ENCODE results near the gene ECM1.

Gene ECM1

DNA sequence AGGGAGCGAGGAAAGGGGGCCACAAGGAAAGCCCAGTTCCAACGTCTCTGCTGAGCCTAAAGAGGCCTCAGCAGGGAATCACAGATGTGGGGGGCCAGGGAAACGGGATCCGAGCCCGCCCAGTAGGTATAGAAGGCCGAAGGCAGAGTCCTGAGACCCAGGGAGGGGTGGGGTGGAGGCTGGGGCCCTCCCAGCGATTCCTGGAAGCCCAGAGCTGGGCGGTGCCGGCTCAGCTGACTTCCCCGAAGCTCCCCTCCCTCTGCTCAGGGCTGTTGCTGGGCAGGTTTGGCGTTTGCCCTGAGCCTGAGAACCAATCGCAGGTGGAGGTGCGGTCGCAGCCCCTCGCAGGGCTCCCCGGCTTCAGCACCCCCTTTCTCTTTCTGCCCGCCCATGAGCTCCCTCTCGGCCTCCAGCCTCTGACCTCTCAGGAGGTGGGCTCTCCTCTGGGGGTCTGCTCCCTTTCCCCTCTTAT is 54.1 kb downstream of the ECM1 start:
- Histone ChIP-seq H3K4me1 (ENCODE audit: control insufficient read depth, insufficient read depth, low read length, poor library complexity, severe bottlenecking) (peaks cover 66% of the 10 kb centered on the region), H3K27me3 (replicated peaks; ENCODE audit: control insufficient read depth, insufficient read depth, low read length, poor library complexity, severe bottlenecking) (no peaks in the 10 kb centered on the region), H3K36me3 (ENCODE audit: control insufficient read depth, insufficient read depth, low read length) (no peaks in the 10 kb centered on the region), H3K4me3 (ENCODE audit: insufficient read depth, low read depth, low read length, poor library complexity, severe bottlenecking) (peak overlapping the region; percentile 74), H3K9me3 (ENCODE audit: control insufficient read depth, low read length) (no peaks in the 10 kb centered on the region), H3K27ac (ENCODE audit: insufficient read depth, low read length, poor library complexity, severe bottlenecking) (peak overlapping the region; percentile 92)
- DNase-seq, result peak; percentile 61 to 76 (median 67)

DNA sequence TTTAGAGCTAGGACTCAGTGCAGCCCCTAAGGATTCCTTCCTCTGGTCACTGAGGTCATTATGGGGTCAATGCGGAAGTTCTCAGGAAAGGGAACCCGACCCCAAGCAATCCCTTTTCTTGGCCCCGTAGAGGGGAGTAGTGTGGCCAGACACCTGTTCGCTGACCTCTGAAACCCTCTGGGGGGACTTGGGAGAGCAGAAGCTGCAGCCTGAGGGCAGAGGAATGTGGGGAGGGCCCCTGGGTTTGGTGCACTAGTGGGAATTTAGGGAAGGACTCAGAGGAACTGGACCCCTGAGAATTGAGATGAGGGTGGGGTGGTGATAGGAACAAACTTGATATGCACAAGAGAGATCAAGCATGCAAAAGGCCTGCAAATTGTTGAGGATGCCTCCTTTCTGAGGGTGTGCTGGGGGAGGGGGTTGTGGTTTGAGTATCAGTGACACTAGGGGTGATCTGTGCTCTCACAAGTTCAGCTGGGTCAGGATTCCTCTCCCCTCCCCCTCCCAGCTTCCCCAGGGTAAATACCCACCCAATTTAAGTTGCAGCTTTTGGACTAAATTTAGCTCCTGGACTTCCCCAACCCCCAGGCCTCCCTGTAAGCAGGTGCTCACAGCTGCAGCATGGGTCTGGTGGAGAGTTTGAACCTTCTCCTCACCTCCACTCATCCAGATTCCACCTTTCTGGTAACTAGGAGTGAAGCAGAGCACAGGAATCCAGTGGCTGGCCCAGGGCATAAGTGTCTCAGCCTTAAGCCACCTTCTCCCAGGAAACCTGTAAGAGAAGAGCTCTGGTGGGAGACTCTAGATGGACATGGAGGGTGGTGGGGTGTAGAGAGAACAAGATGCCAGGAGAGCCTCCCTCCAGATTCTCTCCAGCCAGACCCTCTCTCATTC is 54.8 kb downstream of the ECM1 start:
- Histone ChIP-seq H3K4me3 (ENCODE audit: insufficient read depth, low read depth, low read length, poor library complexity, severe bottlenecking) (peak overlapping the region; percentile 74), H3K27ac (ENCODE audit: insufficient read depth, low read length, poor library complexity, severe bottlenecking) (peak overlapping the region; percentile 92), H3K9me3 (ENCODE audit: control insufficient read depth, low read length) (no peaks in the 10 kb centered on the region), H3K27me3 (replicated peaks; ENCODE audit: control insufficient read depth, insufficient read depth, low read length, poor library complexity, severe bottlenecking) (no peaks in the 10 kb centered on the region), H3K4me1 (ENCODE audit: control insufficient read depth, insufficient read depth, low read length, poor library complexity, severe bottlenecking) (peaks cover 69% of the 10 kb centered on the region), H3K36me3 (ENCODE audit: control insufficient read depth, insufficient read depth, low read length) (no peaks in the 10 kb centered on the region)
- DNase-seq, result peak; percentile 46 to 63 (median 58)
